Measurements from ENCODE around the gene C22orf15. TPM values are rescaled to one million over a fixed set of nuclear protein-coding genes. Genes with fewer than 3 reads are reported as not detected.
"Not testable (repeated sequence)": the region's sequence is repeated elsewhere in the genome, so short reads cannot be mapped to it uniquely, and the experiment has no call there.

C22orf15 gene
- 0.32 and 0.57 TPM in 2 replicates for total RNA-seq

DNA sequence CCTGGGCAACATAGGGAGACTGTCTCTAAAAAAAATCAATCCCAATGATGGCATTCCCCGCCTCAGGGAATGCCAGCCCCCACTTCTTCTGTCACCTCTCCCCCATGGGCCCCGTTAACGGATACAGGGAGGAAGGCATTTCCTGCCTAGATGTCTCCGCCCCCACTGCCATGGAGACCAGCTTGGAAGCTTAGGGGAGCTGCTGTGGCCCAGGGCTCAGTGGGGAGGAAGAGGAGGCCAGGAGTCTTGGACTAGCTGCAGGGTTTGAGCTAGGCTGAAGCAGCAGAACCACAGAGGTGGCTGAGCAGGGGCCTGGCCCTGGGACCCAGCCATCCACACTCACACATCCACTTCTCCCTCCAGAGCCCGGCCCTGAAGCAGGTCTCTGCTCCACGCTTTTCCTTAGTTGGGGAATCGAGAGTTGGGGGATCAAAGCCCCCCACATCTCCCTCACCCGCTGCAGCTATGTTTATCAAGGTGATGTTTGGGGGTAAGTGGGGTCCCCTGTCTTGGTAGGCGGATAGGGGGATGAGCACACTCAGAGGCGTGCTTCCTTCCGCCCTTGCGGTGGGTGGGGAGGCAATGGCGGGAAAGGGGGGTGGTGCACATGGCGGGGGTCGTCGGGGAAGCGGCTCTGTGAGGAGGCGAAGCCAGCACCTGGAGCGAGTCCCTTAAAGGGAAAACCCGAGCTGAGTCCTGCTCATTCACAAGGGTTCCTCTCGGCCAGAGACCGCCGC lies at the start of gene C22orf15:
Gene C22orf15, plus strand, starts transcription at position 149 of the 737 bp plus-strand sequence. Its CDS starts 317 bp downstream, at position 466.
- intact Hi-C loops (cut with micrococcal nuclease) = no loop called here

DNA sequence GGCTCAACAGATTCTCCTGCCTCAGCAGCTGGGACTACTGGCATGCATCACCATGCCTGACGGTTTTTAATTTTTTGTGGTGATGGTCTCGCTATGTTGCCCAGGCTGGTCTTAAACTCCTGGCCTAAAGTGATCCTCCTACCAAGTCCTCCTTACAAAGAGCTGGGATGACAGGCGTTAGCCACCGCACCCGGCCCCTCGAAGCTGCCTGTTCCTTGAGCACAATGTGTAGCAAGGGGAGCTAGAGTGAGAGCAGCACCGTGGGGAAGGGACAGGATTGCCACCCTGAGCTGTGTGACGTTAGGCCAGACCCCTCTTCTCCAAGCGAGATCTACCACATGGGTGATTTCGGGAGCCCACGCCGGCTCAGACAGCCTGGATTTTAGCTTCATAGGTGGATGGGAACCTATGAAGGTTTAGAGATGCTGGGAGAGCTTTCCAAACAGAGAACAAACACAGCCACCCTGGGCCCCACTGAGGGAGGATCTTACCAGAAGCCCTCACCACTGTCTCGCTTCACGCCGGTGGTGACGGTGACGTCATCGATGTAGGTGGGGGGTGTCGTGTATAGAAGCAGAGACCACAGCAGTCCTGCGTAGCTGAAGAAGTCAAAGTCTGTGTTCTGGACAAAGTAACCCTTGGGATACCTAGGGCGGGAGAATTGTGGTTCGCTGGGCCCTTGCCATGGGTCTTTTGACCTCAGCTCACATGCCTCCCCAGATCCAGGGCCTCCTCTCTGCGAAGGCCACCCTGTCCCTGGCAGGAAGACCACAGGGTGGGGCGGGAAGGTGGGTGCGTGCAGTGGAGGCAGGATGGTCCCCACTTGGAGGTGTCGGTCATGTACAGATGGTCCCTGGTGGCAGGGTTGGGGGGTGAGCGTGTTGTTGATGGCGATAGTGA lies 48.8 kb upstream of the C22orf15 start:
- intact Hi-C loops (cut with micrococcal nuclease) = no loop called here

- intact Hi-C loops (cut with micrococcal nuclease) = loop anchor here (5.0 kb wide), 1 partner anchor 367 kb away; no protein-coding TSS in a partner anchor
These were observed 47.9 kb upstream of the C22orf15 start for GRCh38 chr22:23714596-23715578.

- intact Hi-C loops (cut with micrococcal nuclease) = loop anchor here (5.0 kb wide), 1 partner anchor 366 kb away; no protein-coding TSS in a partner anchor
These were observed 46.9 kb upstream of the C22orf15 start for GRCh38 chr22:23715806-23716375.

GRCh38 chr22:23716811-23717801 lies 45.7 kb upstream of the C22orf15 start:
- intact Hi-C loops (cut with micrococcal nuclease) = loop anchor here (1.0 to 5.0 kb wide), 4 partner anchors 21 to 365 kb away; partner anchors contain the start of gene SMARCB1

DNA sequence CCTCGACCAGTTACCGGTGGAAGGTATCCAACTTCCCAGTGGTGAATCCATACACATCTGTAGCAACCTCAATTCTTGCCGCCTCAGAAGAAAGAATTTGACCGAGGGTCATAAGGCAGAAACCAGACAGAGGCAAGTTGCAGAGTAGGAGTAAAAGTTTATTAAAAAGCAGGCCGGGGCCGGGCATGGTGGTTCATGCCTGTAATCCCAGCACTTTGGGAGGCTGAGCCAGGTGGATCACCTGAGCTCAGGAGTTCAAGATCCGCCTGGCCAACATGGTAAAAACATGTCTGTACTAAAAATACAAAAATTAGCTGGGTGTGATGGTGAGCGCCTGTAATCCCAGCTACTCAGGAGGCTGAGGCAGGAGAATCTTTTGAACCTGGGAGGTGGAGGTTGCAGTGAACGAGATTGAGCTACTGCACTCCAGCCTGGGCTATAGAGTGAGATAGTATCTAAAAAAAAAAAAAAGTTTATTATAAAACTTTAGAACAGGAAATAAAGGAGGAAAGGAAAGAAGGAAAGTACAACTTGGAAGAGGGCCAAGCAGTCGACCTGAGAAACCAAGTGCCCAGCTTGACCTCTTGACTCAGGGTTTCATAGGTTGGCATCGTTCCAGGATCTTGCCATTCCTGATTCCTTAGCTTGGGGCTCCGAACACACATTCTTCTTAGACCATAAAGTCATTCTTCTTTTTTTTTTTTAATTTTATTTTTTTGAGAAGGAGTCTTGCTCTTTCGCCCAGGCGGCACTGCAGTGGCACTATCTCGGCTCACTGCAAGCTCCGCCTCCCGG lies 44.2 kb upstream of the C22orf15 start:
- intact Hi-C loops (cut with micrococcal nuclease) = loop anchor here (5.0 kb wide), 1 partner anchor 364 kb away; no protein-coding TSS in a partner anchor

- intact Hi-C loops (cut with micrococcal nuclease) = no loop called here
These were observed 41.9 kb upstream of the C22orf15 start for GRCh38 chr22:23720855-23721254.

DNA sequence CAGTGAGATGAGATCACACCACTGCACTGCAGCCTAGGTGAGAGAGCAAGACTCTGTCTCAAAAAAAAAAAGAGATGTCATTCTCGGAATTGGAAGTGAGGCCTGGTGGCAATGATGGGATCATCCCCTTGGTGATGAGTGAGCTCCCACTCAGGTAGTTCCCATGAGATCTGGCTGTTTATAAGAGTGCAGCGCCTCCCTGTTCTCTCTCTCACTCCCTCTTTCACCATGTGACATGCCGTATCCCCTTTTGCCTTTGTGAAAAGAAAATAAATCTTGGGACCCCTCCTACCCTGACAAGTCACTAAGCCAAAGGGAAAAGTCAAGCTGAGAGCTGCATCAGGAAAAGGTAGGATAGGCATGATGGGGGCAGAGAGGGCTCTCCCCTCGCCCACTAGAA lies 40.6 kb upstream of the C22orf15 start:
- intact Hi-C loops (cut with micrococcal nuclease) = no loop called here

DNA sequence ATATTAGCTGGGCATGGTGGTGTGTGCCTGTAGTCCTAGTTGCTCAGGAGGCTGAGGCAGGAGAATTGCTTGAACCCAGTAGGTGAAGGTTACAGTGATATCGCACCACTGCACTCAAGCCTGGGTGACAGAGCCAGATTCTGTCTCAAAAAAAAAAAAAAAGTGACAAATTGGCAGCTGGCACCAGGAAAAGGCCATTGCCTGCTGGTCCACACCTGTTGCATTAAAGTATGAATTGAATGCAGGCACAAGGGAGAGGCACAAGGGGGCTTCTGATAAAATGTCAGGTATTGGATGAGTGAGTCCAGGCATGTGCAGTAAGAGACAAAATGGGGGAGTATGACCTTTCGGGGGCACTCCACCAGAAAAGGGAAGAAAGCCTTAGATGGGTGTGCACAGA lies 40.1 kb upstream of the C22orf15 start:
- intact Hi-C loops (cut with micrococcal nuclease) = no loop called here

- intact Hi-C loops (cut with micrococcal nuclease) = not testable (repeated sequence)
These were observed 34.7 kb upstream of the C22orf15 start for GRCh38 chr22:23728108-23728507.

GRCh38 chr22:23737696-23738095 lies 25.1 kb upstream of the C22orf15 start:
- intact Hi-C loops (cut with micrococcal nuclease) = no loop called here

GRCh38 chr22:23742505-23743264 lies 20.1 kb upstream of the C22orf15 start:
- intact Hi-C loops (cut with micrococcal nuclease) = no loop called here

DNA sequence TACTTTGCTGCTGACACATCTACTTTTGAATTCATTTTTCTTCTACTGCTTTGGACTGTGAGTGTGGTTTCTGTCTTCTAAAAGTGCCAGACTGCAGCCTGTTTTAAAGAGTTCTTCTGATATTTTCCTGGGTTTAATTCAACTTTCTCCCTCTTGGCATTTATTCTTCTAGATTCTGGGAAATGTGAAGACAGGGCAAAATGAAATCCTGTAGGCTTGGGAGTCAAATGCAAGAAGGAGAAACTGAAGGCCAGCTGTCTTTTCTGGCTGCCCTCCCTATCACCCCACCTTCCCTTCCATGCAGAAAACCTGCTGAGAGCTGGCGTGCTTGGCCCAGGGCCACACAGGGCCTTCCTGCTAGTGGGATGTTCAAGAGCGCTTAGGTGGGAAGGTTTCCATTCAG lies 19.5 kb upstream of the C22orf15 start:
- intact Hi-C loops (cut with micrococcal nuclease) = no loop called here

- intact Hi-C loops (cut with micrococcal nuclease) = no loop called here
These were observed 18.8 kb upstream of the C22orf15 start for GRCh38 chr22:23744001-23744400.

- intact Hi-C loops (cut with micrococcal nuclease) = no loop called here
These were observed 18.3 kb upstream of the C22orf15 start for GRCh38 chr22:23744485-23744884.

- intact Hi-C loops (cut with micrococcal nuclease) = no loop called here
These were observed 17.0 kb upstream of the C22orf15 start for GRCh38 chr22:23745791-23746190.

DNA sequence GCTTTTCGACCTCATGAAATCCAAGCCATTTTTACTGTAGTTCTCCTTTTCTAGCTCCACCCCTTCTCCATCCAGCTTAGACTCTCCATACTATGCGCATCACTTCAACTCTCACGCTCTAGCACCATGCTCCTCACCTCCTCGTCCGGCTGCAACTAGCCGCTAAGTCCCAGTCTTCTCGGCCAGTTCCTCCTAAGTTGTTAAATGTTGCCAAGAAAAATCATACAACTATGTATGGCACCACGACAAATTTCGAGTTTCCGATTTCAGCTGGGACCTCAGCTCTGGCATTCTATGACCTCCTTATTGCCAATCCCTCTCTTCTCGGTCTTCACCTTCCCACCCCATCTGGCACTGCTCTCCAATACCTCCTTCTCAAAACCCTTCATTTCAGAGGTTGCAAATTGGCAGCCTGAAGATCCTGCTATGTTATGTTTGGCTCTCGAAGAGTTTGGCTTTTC lies 12.9 kb upstream of the C22orf15 start:
- intact Hi-C loops (cut with micrococcal nuclease) = loop anchor here (2.0 kb wide), 1 partner anchor 45 kb away; no protein-coding TSS in a partner anchor

- intact Hi-C loops (cut with micrococcal nuclease) = loop anchor here (2.0 kb wide), 1 partner anchor 46 kb away; no protein-coding TSS in a partner anchor
These were observed 12.4 kb upstream of the C22orf15 start for GRCh38 chr22:23750367-23750713.
